RWPE2 (cell line): ENCODE data around the gene NEURL1B.
"Not testable (repeated sequence)": the region's sequence is repeated elsewhere in the genome, so short reads cannot be mapped to it uniquely, and the experiment has no call there.

ENCODE experiments used
- ATAC-seq: fragments of 200-7000 bp; cut with Tn5 transposase; 3 replicates; pipeline ENCODE4 v1.9.1; 2021; ENCODE audit warnings: low read depth
- DNase-seq: peaks from one replicate; pipeline ENCODE4 v3.0.0-alpha.2; 2020; ENCODE audit warnings: low spot score
- H3K27ac ChIP-seq: fragments of 450-650 bp; 2 replicates; pipeline ENCODE4 v1.5.1; 2017; ENCODE audit warnings: mild to moderate bottlenecking; ENCODE audit not compliant: poor library complexity, severe bottlenecking
- H3K27me3 ChIP-seq: fragments of 250-450 bp; sonication (Bioruptor Pico); 2 replicates; pipeline ENCODE4 v1.5.1; 2021; ENCODE audit warnings: mild to moderate bottlenecking, moderate library complexity; ENCODE audit not compliant: insufficient read depth, poor library complexity, severe bottlenecking
- H3K36me3 ChIP-seq: fragments of 250-450 bp; sonication (Bioruptor Pico); 2 replicates; pipeline ENCODE4 v1.5.1; 2020; ENCODE audit warnings: low read depth, mild to moderate bottlenecking, moderate library complexity
- H3K4me1 ChIP-seq: fragments of 250-450 bp; sonication (Bioruptor Pico); 2 replicates; pipeline ENCODE4 v1.5.1; 2021; ENCODE audit warnings: mild to moderate bottlenecking, moderate library complexity; ENCODE audit not compliant: insufficient read depth, poor library complexity, severe bottlenecking
- H3K4me3 ChIP-seq: fragments of 250-450 bp; sonication (Bioruptor Pico); 2 replicates; pipeline ENCODE4 v1.5.1; 2021; ENCODE audit warnings: mild to moderate bottlenecking, moderate library complexity; ENCODE audit not compliant: severe bottlenecking
- H3K9me3 ChIP-seq: fragments of 250-450 bp; sonication (Bioruptor Pico); 2 replicates; pipeline ENCODE4 v1.5.1; 2021; ENCODE audit warnings: mild to moderate bottlenecking, moderate library complexity; ENCODE audit not compliant: severe bottlenecking
- CTCF ChIP-seq: fragments of 450-650 bp; IDR thresholded peaks from one replicate; pipeline ENCODE4 v1.5.1; 2017; ENCODE audit warnings: mild to moderate bottlenecking, moderate library complexity; ENCODE audit not compliant: poor library complexity, severe bottlenecking

The NEURL1B gene

GRCh38 chr5:172705576-172706084 is 64.6 kb downstream of the NEURL1B start:
- TF ChIP-seq CTCF = no peak
- H3K4me3 ChIP-seq = no peak overlapping the region
- H3K36me3 ChIP-seq = no peaks in the 10 kb centered on the region
- no peak overlapping the region for H3K27ac ChIP-seq
- peaks cover 2% of the 10 kb centered on the region for H3K4me1 ChIP-seq
- ATAC-seq = no peak
- no peaks in the 10 kb centered on the region for H3K27me3 ChIP-seq
- no peak for DNase-seq
- no peaks in the 10 kb centered on the region for H3K9me3 ChIP-seq

GRCh38 chr5:172706796-172707195 is 65.7 kb downstream of the NEURL1B start:
- Histone ChIP-seq H3K9me3 (no peaks in the 10 kb centered on the region), H3K4me3 (no peak overlapping the region), H3K27me3 (no peaks in the 10 kb centered on the region), H3K4me1 (peaks cover 2% of the 10 kb centered on the region), H3K27ac (no peak overlapping the region), H3K36me3 (no peaks in the 10 kb centered on the region)
- DNase-seq (no peak), ATAC-seq (no peak)
- no peak for TF ChIP-seq CTCF

- no peak for DNase-seq
- H3K4me3 ChIP-seq = no peak overlapping the region
- peak; percentile 97 for ATAC-seq
- no peaks in the 10 kb centered on the region for H3K9me3 ChIP-seq
- H3K27me3 ChIP-seq = no peaks in the 10 kb centered on the region
- TF ChIP-seq CTCF = peak; percentile 94
- peaks cover 2% of the 10 kb centered on the region for H3K4me1 ChIP-seq
- H3K36me3 ChIP-seq = no peaks in the 10 kb centered on the region
- no peak overlapping the region for H3K27ac ChIP-seq
These were observed 66.5 kb downstream of the NEURL1B start for GRCh38 chr5:172707285-172708182.

GRCh38 chr5:172708183-172708505 is 67.1 kb downstream of the NEURL1B start:
- Histone ChIP-seq H3K27ac (no peak overlapping the region), H3K9me3 (no peaks in the 10 kb centered on the region), H3K36me3 (no peaks in the 10 kb centered on the region), H3K4me1 (peaks cover 2% of the 10 kb centered on the region), H3K4me3 (no peak overlapping the region), H3K27me3 (no peaks in the 10 kb centered on the region)
- DNase-seq = no peak
- no peak for TF ChIP-seq CTCF
- no peak for ATAC-seq

- no peak for DNase-seq
- H3K9me3 ChIP-seq = no peaks in the 10 kb centered on the region
- no peaks in the 10 kb centered on the region for H3K27me3 ChIP-seq
- H3K4me1 ChIP-seq = peaks cover 15% of the 10 kb centered on the region
- no peak overlapping the region for H3K4me3 ChIP-seq
- H3K36me3 ChIP-seq = no peaks in the 10 kb centered on the region
- TF ChIP-seq CTCF = no peak
- no peak for ATAC-seq
- no peak overlapping the region for H3K27ac ChIP-seq
These were observed 69.6 kb downstream of the NEURL1B start for GRCh38 chr5:172710676-172711075.

- H3K4me1 ChIP-seq = peaks cover 15% of the 10 kb centered on the region
- ATAC-seq = not testable (repeated sequence)
These were observed 70.3 kb downstream of the NEURL1B start for GRCh38 chr5:172711321-172711861.

More at GRCh38 chr5:172711321-172711861, 70.3 kb downstream of the NEURL1B start:
- H3K4me3 ChIP-seq, DNase-seq, H3K36me3 ChIP-seq, H3K9me3 ChIP-seq, H3K27ac ChIP-seq, H3K27me3 ChIP-seq: not testable (repeated sequence)
